ENCODE data around the gene SIAH3.

Gene SIAH3

GRCh38 chr13:45748941-45749759, 102.4 kb downstream of the SIAH3 start:
- H3K4me1 ChIP-seq (ENCODE audit: insufficient read depth, low read length, severe bottlenecking), result no peaks in the 10 kb centered on the region
- no peaks in the 10 kb centered on the region for H3K36me3 ChIP-seq (ENCODE audit: insufficient read depth, low read length)
- no peak overlapping the region for H2AFZ ChIP-seq (ENCODE audit: low read length)
- no peak for TF ChIP-seq EZH2 (IDR thresholded peaks at IDR 0.05; ENCODE audit: borderline replicate concordance, low read length)
- TF ChIP-seq, protein P1, sequence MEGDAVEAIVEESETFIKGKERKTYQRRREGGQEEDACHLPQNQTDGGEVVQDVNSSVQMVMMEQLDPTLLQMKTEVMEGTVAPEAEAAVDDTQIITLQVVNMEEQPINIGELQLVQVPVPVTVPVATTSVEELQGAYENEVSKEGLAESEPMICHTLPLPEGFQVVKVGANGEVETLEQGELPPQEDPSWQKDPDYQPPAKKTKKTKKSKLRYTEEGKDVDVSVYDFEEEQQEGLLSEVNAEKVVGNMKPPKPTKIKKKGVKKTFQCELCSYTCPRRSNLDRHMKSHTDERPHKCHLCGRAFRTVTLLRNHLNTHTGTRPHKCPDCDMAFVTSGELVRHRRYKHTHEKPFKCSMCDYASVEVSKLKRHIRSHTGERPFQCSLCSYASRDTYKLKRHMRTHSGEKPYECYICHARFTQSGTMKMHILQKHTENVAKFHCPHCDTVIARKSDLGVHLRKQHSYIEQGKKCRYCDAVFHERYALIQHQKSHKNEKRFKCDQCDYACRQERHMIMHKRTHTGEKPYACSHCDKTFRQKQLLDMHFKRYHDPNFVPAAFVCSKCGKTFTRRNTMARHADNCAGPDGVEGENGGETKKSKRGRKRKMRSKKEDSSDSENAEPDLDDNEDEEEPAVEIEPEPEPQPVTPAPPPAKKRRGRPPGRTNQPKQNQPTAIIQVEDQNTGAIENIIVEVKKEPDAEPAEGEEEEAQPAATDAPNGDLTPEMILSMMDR (IDR thresholded peaks at IDR 0.05; ENCODE audit: low read length), result no peak
- no peak overlapping the region for H3K9ac ChIP-seq (ENCODE audit: low read length)
- H3K4me2 ChIP-seq (ENCODE audit: low read length), result no peak overlapping the region
- peaks cover 5% of the 10 kb centered on the region; the same call in 1 of the 2 replicates for H3K27me3 ChIP-seq (ENCODE audit: insufficient read depth, low read length)
- H3F3A ChIP-seq (ENCODE audit: insufficient read depth, low read length), result no peaks in the 10 kb centered on the region
- H3K9me2 ChIP-seq (ENCODE audit: low read depth, low read length), result no peaks in the 10 kb centered on the region
- H3K27ac ChIP-seq (ENCODE audit: low read depth, low read length, poor library complexity, severe bottlenecking), result no peak overlapping the region
- H3K79me2 ChIP-seq (ENCODE audit: insufficient read depth, low read length), result no peaks in the 10 kb centered on the region
- no peak overlapping the region for H3K4me3 ChIP-seq (ENCODE audit: low read depth, low read length, poor library complexity, severe bottlenecking)
- no peaks in the 10 kb centered on the region for H4K20me1 ChIP-seq (ENCODE audit: insufficient read depth, low read length)
- no peaks in the 10 kb centered on the region for H3K9me3 ChIP-seq (ENCODE audit: low read length)

GRCh38 chr13:45747071-45747470, 104.5 kb downstream of the SIAH3 start:
- no peak for TF ChIP-seq EZH2 (IDR thresholded peaks at IDR 0.05; ENCODE audit: borderline replicate concordance, low read length)
- TF ChIP-seq, protein P1 (IDR thresholded peaks at IDR 0.05; ENCODE audit: low read length), result no peak
- H3K4me3 ChIP-seq (ENCODE audit: low read depth, low read length, poor library complexity, severe bottlenecking), result no peak overlapping the region
- peaks cover 5% of the 10 kb centered on the region; the same call in 1 of the 2 replicates for H3K27me3 ChIP-seq (ENCODE audit: insufficient read depth, low read length)

DNA sequence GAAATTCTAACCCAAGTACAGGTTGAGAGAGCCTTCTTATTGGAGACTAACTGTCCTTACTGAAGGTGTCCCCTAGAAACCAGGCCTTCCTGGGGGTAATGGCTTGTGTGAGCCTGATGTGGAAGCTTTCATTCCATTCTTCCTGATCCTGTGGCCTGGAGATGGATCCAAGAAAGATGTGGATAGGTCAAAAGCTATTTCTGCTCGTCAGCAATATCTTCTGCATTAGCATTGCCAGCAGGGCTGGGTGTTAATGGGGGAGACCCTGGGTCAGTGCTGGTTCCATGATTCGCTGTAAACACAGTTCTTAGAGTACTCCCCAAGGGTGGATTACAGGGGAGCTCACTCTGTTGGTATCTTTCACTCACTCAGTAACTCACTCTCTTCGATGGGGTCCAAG, 106.6 kb downstream of the SIAH3 start:
- Histone ChIP-seq H3K9me3 (ENCODE audit: low read length) (no peaks in the 10 kb centered on the region), H3K27me3 (ENCODE audit: insufficient read depth, low read length) (peaks cover 5% of the 10 kb centered on the region; the same call in 1 of the 2 replicates), H3K4me3 (ENCODE audit: low read depth, low read length, poor library complexity, severe bottlenecking) (no peak overlapping the region), H3K9ac (ENCODE audit: low read length) (no peak overlapping the region), H4K20me1 (ENCODE audit: insufficient read depth, low read length) (no peaks in the 10 kb centered on the region), H3K79me2 (ENCODE audit: insufficient read depth, low read length) (no peaks in the 10 kb centered on the region), H3K27ac (ENCODE audit: low read depth, low read length, poor library complexity, severe bottlenecking) (no peak overlapping the region), H2AFZ (ENCODE audit: low read length) (no peak overlapping the region), H3K9me2 (ENCODE audit: low read depth, low read length) (no peaks in the 10 kb centered on the region), H3K4me2 (ENCODE audit: low read length) (no peak overlapping the region), H3F3A (ENCODE audit: insufficient read depth, low read length) (no peaks in the 10 kb centered on the region), H3K4me1 (ENCODE audit: insufficient read depth, low read length, severe bottlenecking) (no peaks in the 10 kb centered on the region), H3K36me3 (ENCODE audit: insufficient read depth, low read length) (no peaks in the 10 kb centered on the region)
- TF ChIP-seq, protein P1 (IDR thresholded peaks at IDR 0.05; ENCODE audit: low read length), result no peak
- no peak for TF ChIP-seq EZH2 (IDR thresholded peaks at IDR 0.05; ENCODE audit: borderline replicate concordance, low read length)

More at GRCh38 chr13:45747071-45747470, 104.5 kb downstream of the SIAH3 start:
- Histone ChIP-seq H3K4me1 (ENCODE audit: insufficient read depth, low read length, severe bottlenecking) (no peaks in the 10 kb centered on the region), H3K9me3 (ENCODE audit: low read length) (no peaks in the 10 kb centered on the region), H4K20me1 (ENCODE audit: insufficient read depth, low read length) (no peaks in the 10 kb centered on the region), H3K9me2 (ENCODE audit: low read depth, low read length) (no peaks in the 10 kb centered on the region), H3K9ac (ENCODE audit: low read length) (no peak overlapping the region), H3K36me3 (ENCODE audit: insufficient read depth, low read length) (no peaks in the 10 kb centered on the region), H3K27ac (ENCODE audit: low read depth, low read length, poor library complexity, severe bottlenecking) (no peak overlapping the region), H3K4me2 (ENCODE audit: low read length) (no peak overlapping the region), H3K79me2 (ENCODE audit: insufficient read depth, low read length) (no peaks in the 10 kb centered on the region), H2AFZ (ENCODE audit: low read length) (no peak overlapping the region), H3F3A (ENCODE audit: insufficient read depth, low read length) (no peaks in the 10 kb centered on the region)
